GM20431 (cell line): ENCODE measurements around the gene GRM8.

Source experiments
- in situ Hi-C: fragments of 300-500 bp; cut with MseI, MboI; formaldehyde crosslinking; loops from one replicate; pipeline ENCODE4 v1.15.0; 2020; ENCODE audit warnings: low sequenced_read_pairs; ENCODE audit not compliant: unreplicated experiment

Gene GRM8

DNA sequence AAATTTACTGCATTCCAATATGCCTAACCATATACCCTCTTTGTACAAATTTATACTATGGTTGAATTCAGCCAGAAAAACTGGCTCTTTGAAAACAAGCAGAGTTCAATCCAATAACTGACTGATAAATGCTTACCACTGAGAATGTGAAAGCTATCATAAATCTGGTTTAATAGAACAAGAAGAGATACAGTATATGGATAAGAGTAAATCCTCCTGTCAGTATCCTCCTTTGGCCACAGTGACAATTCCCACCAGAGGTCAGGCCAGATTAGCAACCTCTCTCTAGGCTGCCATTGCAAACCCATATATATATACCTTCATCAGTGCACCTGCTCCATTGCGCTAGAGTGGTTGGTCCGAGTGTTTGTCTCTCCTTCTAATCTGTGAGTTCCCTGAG is 647.2 kb downstream of the GRM8 start:
- in situ Hi-C loops: no loop called here

DNA sequence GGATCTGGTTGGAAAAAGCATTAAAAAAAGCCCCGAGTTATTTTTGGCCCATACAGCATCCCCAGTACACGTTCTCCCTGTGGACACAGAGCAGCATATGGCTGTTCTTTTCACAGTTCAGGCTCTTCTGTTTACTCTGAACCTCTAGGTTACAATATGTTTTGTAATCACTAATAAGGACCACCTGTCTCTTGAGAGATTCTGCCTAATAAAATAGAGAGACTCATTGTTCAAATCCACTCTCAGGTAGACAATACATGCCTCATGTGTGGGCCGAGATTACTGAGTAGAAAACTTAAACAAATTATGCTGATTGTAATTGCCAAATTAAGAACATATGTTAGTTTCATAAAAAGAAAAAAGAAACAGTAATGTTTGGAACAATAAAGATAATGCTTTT is 647.7 kb downstream of the GRM8 start:
- in situ Hi-C loops: no loop called here

DNA sequence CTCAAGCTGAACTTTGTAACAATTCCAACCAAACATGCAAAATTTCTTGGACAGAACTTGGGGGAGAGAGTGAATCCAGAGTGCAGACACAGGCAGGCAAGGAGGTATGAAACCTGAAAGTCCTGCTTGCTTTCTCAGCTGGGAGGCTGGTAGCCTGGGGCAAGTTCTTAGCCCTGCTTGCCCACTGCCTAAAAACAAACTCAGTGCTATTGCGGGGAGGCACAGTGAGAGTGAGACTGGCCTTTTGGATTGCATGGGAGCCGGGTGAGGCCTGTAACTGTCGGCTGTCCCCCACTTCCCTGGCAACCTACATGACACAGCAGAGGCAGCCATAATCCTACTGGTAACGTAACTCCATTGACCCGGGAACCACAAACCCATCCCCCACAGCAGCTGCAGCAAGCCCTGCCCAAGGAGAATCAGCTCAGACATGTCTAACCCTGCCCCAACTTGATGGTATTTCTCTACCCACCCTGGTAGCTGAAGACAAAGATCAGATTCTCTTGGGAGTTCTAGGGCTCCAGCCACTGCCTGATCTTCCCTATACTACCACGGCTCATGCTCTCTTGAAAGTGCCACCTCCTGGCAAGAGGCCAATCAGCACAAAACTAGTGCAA is 663.6 kb downstream of the GRM8 start:
- in situ Hi-C loops: no loop called here

DNA sequence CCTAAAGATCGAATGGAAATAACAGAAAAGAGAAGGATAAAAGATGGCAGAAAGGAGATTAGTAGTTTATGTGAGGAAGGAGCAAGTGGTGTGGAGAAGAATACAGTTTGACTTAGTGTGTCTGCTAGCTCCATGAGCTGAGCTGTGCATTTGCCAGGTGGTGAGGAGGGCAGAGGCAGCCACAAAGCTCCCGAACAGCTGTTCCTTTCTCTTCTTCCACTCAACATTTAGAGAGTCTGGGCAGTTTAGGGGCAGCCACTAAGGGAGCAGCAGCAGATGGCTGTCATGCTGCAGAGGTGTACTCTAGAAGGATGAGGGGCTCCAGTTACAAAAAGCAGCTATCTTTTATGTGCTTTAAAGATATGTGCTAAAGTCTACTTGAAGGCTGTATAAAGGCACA is 674.4 kb downstream of the GRM8 start:
- in situ Hi-C loops: no loop called here

DNA sequence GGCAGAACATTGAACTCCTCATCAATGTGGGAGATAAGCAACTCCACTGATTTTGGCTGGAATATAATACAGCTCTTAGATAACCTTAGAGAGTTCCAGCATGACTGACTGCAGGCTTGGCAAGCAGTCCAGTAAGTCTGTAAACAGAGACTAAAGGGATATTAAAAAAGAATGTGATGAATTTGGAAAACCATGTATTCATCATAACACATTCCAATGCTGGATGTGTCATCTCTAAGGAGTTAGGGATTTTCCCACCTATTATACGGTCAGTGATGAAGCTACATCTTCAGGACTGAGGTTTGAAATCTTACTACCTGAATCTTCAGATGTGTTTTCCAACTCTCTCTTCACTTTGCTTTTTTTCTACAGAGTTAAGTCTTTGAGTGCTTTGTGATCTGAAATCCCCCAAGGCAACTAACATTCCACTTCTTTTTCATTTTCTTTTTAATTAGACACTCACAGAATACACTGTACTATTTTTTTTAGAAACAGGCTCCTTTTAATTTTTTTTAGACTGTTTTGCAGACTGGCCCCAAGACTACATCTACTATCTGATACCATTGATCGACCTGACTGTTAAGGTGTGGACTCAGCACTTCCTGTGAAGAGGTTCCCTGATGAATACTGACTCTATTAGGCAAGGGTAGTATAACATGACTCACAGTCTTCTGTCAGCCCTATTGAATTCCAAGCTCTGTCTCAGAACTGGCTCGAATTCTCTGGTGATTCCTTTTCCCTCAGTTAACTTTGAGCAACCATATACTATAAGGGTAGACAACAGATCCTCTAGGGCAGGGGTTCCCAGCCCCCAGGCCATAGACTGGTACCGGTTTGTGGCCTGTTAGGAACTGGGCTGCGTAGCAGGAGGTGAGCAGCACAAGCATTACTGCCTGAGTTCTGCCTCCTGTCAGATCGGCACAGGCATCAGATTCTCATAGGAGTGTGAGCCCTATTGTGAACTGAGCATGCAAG is 678.2 kb downstream of the GRM8 start:
- in situ Hi-C loops: no loop called here

DNA sequence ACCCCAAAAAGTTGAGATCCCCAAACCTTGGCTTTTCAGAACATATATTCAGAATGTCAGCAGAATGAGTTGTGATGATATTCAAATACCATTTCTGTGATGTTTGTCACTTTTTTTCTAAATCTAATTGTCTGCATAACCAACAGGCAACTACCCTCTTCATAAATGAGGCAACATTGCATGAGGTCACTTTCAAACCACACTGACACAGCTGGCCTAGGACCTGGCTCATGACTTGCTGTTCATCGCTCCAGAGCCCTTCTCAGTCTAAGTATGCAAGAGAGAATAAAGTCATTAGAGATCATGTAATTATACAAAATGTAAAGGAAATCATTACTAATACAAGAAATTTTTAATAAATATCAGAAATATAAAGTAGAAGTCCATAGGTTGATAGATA is 681.9 kb downstream of the GRM8 start:
- in situ Hi-C loops: no loop called here

DNA sequence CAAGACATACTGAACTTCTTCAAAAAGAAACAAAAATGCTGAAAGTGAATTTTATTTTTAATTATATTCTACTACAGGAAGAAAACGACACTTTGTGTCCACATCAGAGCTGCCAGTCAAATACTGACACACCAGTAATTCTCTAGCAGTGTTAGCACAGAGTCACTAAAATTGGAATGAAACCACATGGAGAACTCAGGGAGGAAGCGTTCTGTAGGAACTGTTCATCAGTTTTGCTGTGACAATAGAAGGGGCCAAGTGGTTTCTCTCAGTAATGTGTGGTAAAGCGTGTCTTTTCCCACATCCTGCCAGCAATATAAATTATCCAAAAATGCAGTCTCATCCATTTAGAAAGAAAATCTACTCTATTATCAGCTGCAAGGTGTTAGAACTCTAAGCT is 683.3 kb downstream of the GRM8 start:
- in situ Hi-C loops: no loop called here

DNA sequence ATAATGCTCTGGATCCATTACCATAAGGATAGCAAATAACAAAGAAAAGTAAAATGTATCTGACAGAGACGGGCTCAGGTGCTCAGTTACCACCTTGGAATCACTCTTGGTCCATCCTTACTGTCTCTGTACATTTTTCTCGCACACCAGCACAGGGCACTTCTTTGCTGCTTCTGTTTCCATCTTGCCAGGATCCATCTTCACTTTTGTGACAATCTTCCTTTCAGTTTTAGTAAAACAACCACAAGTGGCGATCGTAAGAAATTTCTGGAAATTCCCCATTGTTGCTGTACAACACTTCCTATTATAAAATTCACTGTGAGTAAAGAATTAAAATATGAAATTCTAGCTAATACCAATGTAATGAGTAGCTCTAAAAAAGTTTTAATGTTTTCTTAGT is 695.5 kb downstream of the GRM8 start:
- in situ Hi-C loops: no loop called here

DNA sequence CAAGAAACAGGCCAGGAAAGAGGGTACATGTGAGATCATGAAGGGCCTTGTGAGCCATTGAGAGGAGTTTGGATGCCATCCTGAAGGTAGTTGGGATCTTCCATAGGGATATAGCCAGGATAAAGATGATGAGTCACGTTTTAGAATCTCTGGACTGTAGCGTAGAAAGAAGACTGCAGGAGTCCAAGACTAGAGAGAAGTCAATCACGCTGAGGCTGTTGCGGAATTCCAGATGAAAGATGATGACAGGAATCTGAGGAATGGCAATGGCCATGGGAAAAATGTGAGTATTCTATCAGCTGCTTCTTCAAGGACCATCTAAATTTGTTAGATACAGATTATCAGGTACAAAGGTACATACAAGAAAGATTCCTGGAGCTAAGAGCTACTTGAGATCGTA is 711.3 kb downstream of the GRM8 start:
- in situ Hi-C loops: no loop called here

DNA sequence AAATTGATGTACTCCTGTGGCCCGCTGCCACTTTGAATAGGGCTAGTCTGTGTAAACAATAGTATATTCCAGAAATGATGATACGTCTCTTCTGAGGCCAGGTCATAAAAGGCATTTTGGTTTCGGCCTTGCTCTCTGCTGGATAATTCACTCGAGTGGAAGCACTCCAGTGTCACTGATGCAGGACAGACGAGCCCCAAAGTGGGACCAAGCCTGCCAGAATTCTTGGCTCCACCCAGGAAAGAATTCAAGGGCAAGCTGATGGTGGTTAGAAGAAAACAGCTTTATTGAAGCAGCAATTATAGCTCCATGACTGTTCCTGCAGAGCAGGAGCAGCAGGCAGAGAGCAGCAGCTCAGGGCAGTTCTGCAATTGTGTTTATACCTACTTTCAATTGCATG is 717.6 kb downstream of the GRM8 start:
- in situ Hi-C loops: no loop called here

DNA sequence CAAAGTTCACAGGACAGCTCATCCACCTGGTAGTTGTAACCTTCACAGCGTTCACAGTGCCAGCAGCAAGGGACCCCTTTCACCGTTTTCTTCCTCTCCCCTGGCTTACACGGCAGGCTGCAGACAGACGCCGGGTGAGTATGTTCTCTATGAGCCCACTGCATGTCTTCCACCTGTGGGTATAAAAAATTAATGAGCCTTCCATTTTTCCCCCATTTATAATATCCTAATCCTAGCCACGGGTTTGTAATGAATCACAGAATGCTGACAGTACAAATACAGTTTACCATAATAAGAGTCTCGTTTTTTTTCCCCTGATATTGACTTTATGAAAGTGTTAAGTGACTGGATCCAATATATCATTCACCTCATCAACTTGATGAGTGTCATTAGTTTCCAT is 719.0 kb downstream of the GRM8 start:
- in situ Hi-C loops: no loop called here

DNA sequence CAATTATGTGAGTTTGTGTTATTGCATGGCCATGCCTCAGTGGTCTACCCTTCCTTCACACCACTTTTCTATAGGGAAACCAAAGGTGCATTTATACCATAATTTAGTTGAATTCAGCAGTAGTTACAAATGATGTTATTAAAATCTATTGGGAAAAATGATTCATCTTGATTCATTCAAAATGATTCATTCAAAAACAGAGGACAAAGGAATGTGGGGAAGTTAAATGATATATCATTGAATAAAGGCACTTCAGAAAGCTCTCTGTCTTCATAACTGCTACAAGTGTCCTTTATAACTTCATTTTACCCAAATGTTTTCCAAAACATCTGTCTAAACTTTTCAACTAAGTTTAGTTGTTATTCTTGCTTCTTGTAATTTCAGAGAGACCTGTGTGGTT is 722.9 kb downstream of the GRM8 start:
- in situ Hi-C loops: no loop called here

DNA sequence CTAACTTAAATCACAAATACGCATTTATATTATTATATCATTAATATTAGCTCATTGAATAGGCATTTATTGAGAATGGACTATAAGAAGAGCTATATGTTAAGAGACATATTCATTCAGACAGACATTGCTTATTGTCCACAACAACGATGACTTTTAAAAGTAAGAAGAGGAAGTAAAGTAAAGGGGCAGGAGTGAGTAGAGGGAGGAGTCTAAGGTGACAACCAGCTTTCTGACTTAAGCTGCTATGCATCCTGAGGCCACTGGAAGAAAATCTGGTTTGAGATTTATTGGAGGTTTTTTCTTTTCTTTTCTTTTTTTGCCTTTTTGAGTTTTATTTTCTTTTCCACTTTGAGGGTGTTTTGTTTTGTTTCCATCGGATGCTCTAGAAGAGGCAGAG is 723.5 kb downstream of the GRM8 start:
- in situ Hi-C loops: no loop called here

DNA sequence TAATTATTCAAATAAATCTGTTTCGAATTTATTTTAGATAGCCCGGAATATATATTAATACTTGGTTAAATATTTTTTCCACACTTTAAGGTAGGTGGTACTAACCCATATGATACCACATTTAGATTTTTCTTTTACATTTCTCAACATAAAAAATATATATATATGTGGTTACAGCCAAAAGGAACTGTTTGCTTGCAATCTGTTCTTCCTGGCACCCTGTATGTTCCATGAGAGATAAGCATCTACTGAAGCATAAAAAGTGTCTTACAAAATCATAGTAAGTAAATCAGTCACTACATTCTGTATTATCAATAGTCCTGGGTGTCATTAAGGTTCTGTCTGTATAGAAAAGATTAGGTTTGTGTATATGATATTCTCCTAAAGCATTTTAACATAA is 726.8 kb downstream of the GRM8 start:
- in situ Hi-C loops: no loop called here

DNA sequence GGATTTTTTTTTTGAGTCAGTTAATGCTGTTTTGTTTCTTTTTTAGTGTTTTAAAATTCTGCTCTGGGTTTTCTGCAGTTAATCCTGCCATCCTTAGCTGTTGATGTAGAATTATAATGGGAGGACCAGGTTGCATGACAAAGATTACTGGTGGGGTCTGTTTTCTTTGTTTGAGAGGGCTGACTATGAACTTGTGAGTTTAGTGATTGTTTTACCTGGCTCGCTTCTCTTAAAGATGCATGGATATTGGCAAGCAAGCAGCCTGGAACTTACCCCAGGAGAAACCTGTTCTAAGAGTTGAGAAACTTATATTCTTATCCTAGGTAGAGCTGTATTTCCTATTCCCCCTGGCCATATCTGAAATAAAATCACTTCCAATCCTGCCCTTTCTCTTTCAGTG is 727.8 kb downstream of the GRM8 start:
- in situ Hi-C loops: no loop called here

DNA sequence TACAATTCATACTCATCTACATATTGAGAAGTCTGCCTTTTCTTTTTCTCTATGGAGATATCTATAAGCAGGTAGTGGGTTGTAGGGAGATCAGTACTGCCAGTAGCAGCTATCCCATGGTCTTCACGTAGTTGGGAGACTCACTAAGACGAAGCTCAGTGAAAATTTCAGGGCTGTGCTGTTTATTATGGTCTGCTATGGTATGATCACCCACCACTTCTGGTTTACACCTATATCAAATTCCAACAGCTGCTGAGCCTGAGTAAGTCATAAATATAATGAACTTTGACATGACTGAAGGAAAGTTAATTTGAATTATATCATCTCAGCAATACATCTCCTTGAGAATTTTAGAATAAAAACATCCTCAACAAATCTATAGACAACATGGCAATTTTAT is 741.7 kb downstream of the GRM8 start:
- in situ Hi-C loops: no loop called here

DNA sequence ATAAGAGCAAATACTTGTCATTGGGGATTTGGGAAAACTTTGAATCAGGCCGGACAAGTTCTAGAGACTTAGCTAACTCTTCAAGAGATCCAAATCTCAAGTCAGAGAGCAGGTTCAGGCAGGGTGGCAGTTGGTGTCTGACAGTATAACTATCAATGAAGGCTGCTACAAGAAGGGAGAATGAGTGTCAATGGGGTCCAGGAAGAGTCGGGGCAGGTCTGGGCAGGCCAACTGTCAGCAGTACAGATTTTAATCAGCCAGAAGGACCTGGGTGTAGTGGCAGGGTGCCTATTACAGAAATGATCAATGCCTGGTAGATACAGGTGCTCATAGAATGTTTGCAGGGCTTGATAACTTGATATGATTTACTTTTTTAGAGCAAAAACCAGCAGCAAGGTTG is 751.1 kb downstream of the GRM8 start:
- in situ Hi-C loops: no loop called here

DNA sequence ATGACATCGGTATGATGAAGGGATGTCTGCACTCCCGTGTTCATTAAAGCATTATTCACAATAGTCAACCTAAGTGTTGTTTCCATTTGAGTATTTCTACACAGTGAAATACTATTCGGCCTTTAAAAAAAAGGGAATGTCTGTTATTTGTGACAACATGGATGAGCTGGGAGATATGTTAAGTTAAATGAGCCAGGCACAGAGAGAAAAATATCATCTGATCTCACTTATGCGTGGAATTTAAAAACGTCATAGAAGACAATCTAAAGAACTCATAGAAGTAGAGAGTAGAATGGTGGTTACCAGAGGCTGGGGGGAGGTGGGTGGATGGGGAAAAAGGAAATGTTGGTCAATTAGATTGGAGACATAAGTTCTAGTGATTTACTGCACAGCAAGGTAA is 753.3 kb downstream of the GRM8 start:
- in situ Hi-C loops: no loop called here

DNA sequence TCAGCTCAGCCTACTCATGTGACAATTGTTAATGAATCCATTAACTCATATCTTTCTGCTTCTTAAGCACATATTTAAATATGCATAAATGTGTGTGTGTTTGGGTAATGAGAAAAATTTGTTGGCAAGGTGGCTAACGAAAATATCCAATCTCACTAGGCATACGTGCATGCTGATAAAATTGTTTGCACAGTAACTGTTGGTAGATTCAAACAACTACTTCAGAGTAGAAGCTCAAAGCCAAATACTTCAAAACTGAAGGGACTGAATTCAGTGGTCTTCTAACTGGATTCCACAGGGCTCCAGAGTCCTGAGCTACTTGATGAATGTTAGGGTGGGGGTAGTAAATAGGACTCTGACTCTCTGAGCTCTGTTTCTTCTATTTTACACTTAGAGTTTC is 757.0 kb downstream of the GRM8 start:
- in situ Hi-C loops: no loop called here

DNA sequence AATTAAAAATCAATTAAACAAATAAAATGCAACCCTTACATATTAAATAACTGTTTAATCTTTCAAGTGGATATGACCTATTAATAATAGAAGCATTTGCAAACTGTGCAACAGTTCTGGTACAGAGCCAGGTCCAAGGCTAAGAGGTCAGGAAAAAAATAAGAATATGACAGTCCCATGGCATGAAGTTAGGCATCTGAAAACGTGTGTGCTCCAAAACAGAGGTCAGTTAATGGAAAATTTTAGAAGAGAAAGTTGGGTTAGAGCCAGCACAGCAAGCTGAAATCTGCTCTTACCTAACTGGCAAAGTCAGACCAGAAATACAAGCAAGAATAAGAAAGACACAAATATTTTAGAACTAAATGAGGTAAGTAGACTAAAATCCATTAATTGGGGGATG is 757.7 kb downstream of the GRM8 start:
- in situ Hi-C loops: no loop called here

DNA sequence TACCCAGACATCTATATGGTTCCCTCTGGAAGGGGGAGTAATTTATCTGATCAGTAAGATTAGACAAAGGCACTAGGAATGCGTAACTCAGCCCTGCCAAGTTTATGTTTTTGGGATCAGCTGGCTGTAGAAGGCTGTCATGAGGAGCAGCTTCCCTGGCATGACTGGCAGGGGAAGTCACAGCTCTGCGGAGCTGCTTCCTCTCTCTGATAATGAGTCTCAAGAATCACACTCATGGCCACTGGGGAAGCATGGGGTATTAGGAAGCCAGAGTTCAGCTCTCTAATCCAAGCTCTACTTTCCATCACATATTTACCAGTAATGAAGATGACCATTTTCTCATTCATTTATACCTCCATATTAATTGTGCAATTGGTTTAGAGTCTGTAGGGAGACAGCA is 758.9 kb downstream of the GRM8 start:
- in situ Hi-C loops: no loop called here

DNA sequence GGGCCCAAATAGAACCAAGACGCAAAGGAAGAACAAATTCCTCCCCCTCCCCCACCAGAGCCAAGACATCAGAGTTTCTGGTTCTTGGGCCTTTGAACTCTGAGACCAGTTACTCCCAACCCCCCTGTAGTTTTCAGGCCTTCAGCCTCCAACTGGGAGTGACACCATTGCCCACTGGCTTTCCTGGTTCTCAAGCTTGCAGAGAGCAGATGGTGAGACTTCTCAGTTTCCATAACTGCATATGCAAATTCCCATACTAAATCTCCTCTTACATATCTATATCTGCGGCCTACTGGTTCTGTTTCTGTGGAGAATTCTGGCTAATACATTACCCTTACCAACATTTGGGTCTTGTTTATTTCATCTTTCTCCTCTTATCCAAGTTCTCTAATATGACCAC is 762.9 kb downstream of the GRM8 start:
- in situ Hi-C loops: no loop called here
